Natural killer cell treated with Interleukin-12 subunit alpha and Interleukin-12 subunit beta and Interleukin-15 and Interleukin-18, amount 100 ng/mL, for 72 hours (primary cell): ENCODE measurements around the gene RAB33A. TPM values are rescaled to one million over a fixed set of nuclear protein-coding genes. Genes with fewer than 3 reads are reported as not detected.
A peak's percentile ranks its signal among the peaks of the same experiment; 100 is the strongest.

ENCODE experiments used
- ATAC-seq, 2 donors: fragments of 150-1000 bp; cut with Tn5 transposase in 1 of 2; sonication (Bioruptor Pico), chemical (Tn5 transposase) in 1 of 2; 2 replicates each; pipeline ENCODE4 v1.10.0; 2021
- DNase-seq: peaks from one replicate; pipeline ENCODE4 v3.0.0; 2022; ENCODE audit warnings: low spot score
- H3K27ac Mint-ChIP-seq, 2 donors: 1 replicate in 1 of 2; 2 replicates in 1 of 2; pipeline ENCODE4 v1.8.0; 2022; ENCODE audit warnings: mixed read lengths in 2 of 2, mild to moderate bottlenecking in 1 of 2, moderate library complexity in 1 of 2
- H3K27me3 Mint-ChIP-seq, 2 donors: 1 replicate in 1 of 2; 2 replicates in 1 of 2; pipeline ENCODE4 v1.8.0; 2022; ENCODE audit warnings: mixed read lengths in 2 of 2
- H3K36me3 Mint-ChIP-seq: one replicate; pipeline ENCODE4 v1.8.0; 2022; ENCODE audit warnings: mixed read lengths
- H3K4me1 Mint-ChIP-seq, 2 donors: 1 replicate in 1 of 2; 2 replicates in 1 of 2; pipeline ENCODE4 v1.8.0; 2022; ENCODE audit warnings: low read depth in 2 of 2, mixed read lengths in 2 of 2, mild to moderate bottlenecking in 1 of 2
- H3K4me3 Mint-ChIP-seq: one replicate; pipeline ENCODE4 v1.8.0; 2022; ENCODE audit warnings: mixed read lengths
- H3K9me3 Mint-ChIP-seq: 2 replicates; pipeline ENCODE4 v1.8.0; 2022; ENCODE audit warnings: mixed read lengths
- total RNA-seq, 2 donors: library from RNA; stranded (reverse); gene quantifications; one replicate each; pipeline ENCODE4 v1.2.3, GENCODE V29; 2022

RAB33A gene
- 10 to 100 TPM; 25.4 to 44.2 TPM for total RNA-seq

GRCh38 chrX:130171446-130172126, at the start of gene RAB33A:
RAB33A (plus strand) TSS chrX:130171962; CDS start chrX:130172063, 101 bp downstream.
- no peaks in the 10 kb centered on the region for H3K27me3 Mint-ChIP-seq
- H3K4me3 Mint-ChIP-seq, result peak within 1 kb of the TSS; percentile 93
- H3K9me3 Mint-ChIP-seq, result no peaks in the 10 kb centered on the region
- peak within 1 kb of the TSS; percentile 96 for H3K27ac Mint-ChIP-seq
- ATAC-seq, result peak; percentile 55 to 56
- peaks cover 37 to 43% of the 10 kb centered on the region in 2 donors for H3K4me1 Mint-ChIP-seq
- H3K36me3 Mint-ChIP-seq, result no peaks in the 10 kb centered on the region
- peak; percentile 64 for DNase-seq

GRCh38 chrX:130124577-130124976, 47.2 kb upstream of the RAB33A start:
- no peak overlapping the region for H3K27ac Mint-ChIP-seq
- peaks cover 0 to 9% of the 10 kb centered on the region in 2 donors for H3K27me3 Mint-ChIP-seq
- H3K4me3 Mint-ChIP-seq, result no peak overlapping the region
- no peaks in the 10 kb centered on the region for H3K36me3 Mint-ChIP-seq
- no peak for DNase-seq
- ATAC-seq, result no peak
- H3K9me3 Mint-ChIP-seq, result no peaks in the 10 kb centered on the region
- H3K4me1 Mint-ChIP-seq, result peaks cover 7 to 13% of the 10 kb centered on the region in 2 donors

GRCh38 chrX:130125091-130125874, 46.5 kb upstream of the RAB33A start:
- no peak for DNase-seq
- no peak overlapping the region for H3K27ac Mint-ChIP-seq
- no peak overlapping the region for H3K4me3 Mint-ChIP-seq
- ATAC-seq, result no peak
- no peaks in the 10 kb centered on the region for H3K36me3 Mint-ChIP-seq
- H3K4me1 Mint-ChIP-seq, result peaks cover under 1 to 6% of the 10 kb centered on the region in 2 donors
- H3K27me3 Mint-ChIP-seq, result peaks cover 0 to 9% of the 10 kb centered on the region in 2 donors
- no peaks in the 10 kb centered on the region for H3K9me3 Mint-ChIP-seq

- peaks cover 0 to 3% of the 10 kb centered on the region in 2 donors for H3K4me1 Mint-ChIP-seq
- no peak for ATAC-seq
- peaks cover 0 to 2% of the 10 kb centered on the region in 2 donors for H3K27me3 Mint-ChIP-seq
- H3K27ac Mint-ChIP-seq, result no peak overlapping the region
- no peak for DNase-seq
- H3K9me3 Mint-ChIP-seq, result no peaks in the 10 kb centered on the region
- no peak overlapping the region for H3K4me3 Mint-ChIP-seq
- no peaks in the 10 kb centered on the region for H3K36me3 Mint-ChIP-seq
These were observed 40.8 kb upstream of the RAB33A start for GRCh38 chrX:130130990-130131389.

GRCh38 chrX:130136496-130136895, 35.3 kb upstream of the RAB33A start:
- no peak for DNase-seq
- Mint-ChIP-seq H3K4me1 (no peaks in the 10 kb centered on the region), H3K4me3 (no peak overlapping the region), H3K36me3 (peaks cover 6% of the 10 kb centered on the region), H3K9me3 (no peaks in the 10 kb centered on the region), H3K27me3 (peaks cover 0 to 2% of the 10 kb centered on the region in 2 donors), H3K27ac (no peak overlapping the region)
- ATAC-seq, result no peak

GRCh38 chrX:130136961-130137360, 34.8 kb upstream of the RAB33A start:
- no peaks in the 10 kb centered on the region for H3K9me3 Mint-ChIP-seq
- no peak overlapping the region for H3K27ac Mint-ChIP-seq
- H3K36me3 Mint-ChIP-seq, result peaks cover 11% of the 10 kb centered on the region
- no peak for ATAC-seq
- H3K27me3 Mint-ChIP-seq, result peaks cover 0 to 2% of the 10 kb centered on the region in 2 donors
- no peaks in the 10 kb centered on the region for H3K4me1 Mint-ChIP-seq
- no peak overlapping the region for H3K4me3 Mint-ChIP-seq
- DNase-seq, result no peak

GRCh38 chrX:130139474-130140201, 32.1 kb upstream of the RAB33A start:
- Mint-ChIP-seq H3K4me3 (no peak overlapping the region), H3K4me1 (peaks cover 0 to 3% of the 10 kb centered on the region in 2 donors), H3K36me3 (peaks cover 24% of the 10 kb centered on the region), H3K27ac (peak overlapping the region in 1 of 2 donors; percentile 4), H3K9me3 (no peaks in the 10 kb centered on the region), H3K27me3 (peaks cover 0 to 11% of the 10 kb centered on the region in 2 donors)
- DNase-seq (no peak), ATAC-seq (no peak)

- Mint-ChIP-seq H3K27ac (no peak overlapping the region), H3K27me3 (peaks cover 0 to 9% of the 10 kb centered on the region in 2 donors), H3K4me3 (no peak overlapping the region), H3K36me3 (peaks cover 30% of the 10 kb centered on the region), H3K4me1 (peaks cover 0 to 3% of the 10 kb centered on the region in 2 donors), H3K9me3 (no peaks in the 10 kb centered on the region)
- DNase-seq, result no peak
- no peak for ATAC-seq
These were observed 27.3 kb upstream of the RAB33A start for GRCh38 chrX:130144509-130144908.

GRCh38 chrX:130145123-130145522, 26.6 kb upstream of the RAB33A start:
- ATAC-seq (no peak), DNase-seq (no peak)
- H3K4me3 Mint-ChIP-seq, result no peak overlapping the region
- peaks cover 0 to 3% of the 10 kb centered on the region in 2 donors for H3K4me1 Mint-ChIP-seq
- H3K9me3 Mint-ChIP-seq, result no peaks in the 10 kb centered on the region
- H3K27ac Mint-ChIP-seq, result no peak overlapping the region
- peaks cover 0 to 9% of the 10 kb centered on the region in 2 donors for H3K27me3 Mint-ChIP-seq
- H3K36me3 Mint-ChIP-seq, result peaks cover 30% of the 10 kb centered on the region

- no peak for ATAC-seq
- DNase-seq, result no peak
- H3K27ac Mint-ChIP-seq, result no peak overlapping the region
These were observed 24.1 kb upstream of the RAB33A start for GRCh38 chrX:130147631-130148030.

GRCh38 chrX:130155564-130155963, 16.2 kb upstream of the RAB33A start:
- H3K36me3 Mint-ChIP-seq, result no peaks in the 10 kb centered on the region
- H3K4me3 Mint-ChIP-seq, result no peak overlapping the region
- peaks cover 0 to 5% of the 10 kb centered on the region in 2 donors for H3K27me3 Mint-ChIP-seq
- peaks cover 0 to 2% of the 10 kb centered on the region in 2 donors for H3K4me1 Mint-ChIP-seq
- ATAC-seq (no peak), DNase-seq (no peak)
- H3K9me3 Mint-ChIP-seq, result no peaks in the 10 kb centered on the region
- no peak overlapping the region for H3K27ac Mint-ChIP-seq

More at GRCh38 chrX:130147631-130148030, 24.1 kb upstream of the RAB33A start:
- Mint-ChIP-seq H3K4me1 (peaks cover 0 to 3% of the 10 kb centered on the region in 2 donors), H3K4me3 (no peak overlapping the region), H3K9me3 (no peaks in the 10 kb centered on the region), H3K36me3 (peaks cover 25% of the 10 kb centered on the region), H3K27me3 (peaks cover 0 to 9% of the 10 kb centered on the region in 2 donors)

GRCh38 chrX:130158311-130158710, 13.5 kb upstream of the RAB33A start:
- Mint-ChIP-seq H3K4me1 (peaks cover 8 to 9% of the 10 kb centered on the region in 2 donors), H3K4me3 (no peak overlapping the region), H3K9me3 (no peaks in the 10 kb centered on the region), H3K36me3 (no peaks in the 10 kb centered on the region), H3K27ac (no peak overlapping the region), H3K27me3 (peaks cover 0 to 5% of the 10 kb centered on the region in 2 donors)
- ATAC-seq (no peak), DNase-seq (no peak)

GRCh38 chrX:130159776-130160175, 12.0 kb upstream of the RAB33A start:
- peaks cover 8 to 12% of the 10 kb centered on the region in 2 donors for H3K4me1 Mint-ChIP-seq
- no peak overlapping the region for H3K27ac Mint-ChIP-seq
- no peak overlapping the region for H3K4me3 Mint-ChIP-seq
- peaks cover 0 to 5% of the 10 kb centered on the region in 2 donors for H3K27me3 Mint-ChIP-seq
- H3K9me3 Mint-ChIP-seq, result no peaks in the 10 kb centered on the region
- ATAC-seq, result no peak
- no peak for DNase-seq
- H3K36me3 Mint-ChIP-seq, result no peaks in the 10 kb centered on the region
